ENCODE data around the gene APBA1.

APBA1 gene

DNA sequence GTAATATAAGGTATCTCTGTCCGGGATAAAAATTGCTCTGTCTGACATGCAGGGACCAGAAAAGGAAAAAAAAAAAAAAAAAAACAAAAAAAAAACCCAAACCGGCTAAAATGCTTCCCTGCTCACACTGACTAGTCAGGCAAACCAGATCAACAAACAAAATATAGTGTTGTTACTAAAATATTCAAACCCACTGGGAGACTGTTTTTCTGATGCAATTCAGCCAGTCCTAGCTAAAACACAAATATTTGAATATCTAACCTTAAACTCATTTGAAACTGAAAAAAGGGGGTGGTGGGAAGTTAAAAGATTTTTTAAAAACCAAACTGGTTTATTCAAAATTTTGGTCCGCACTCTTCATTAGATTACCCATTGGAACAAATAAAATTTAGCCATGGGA lies 61.0 kb downstream of the APBA1 start:
- TF ChIP-seq FOXP2 (optimal IDR thresholded peaks at IDR 0.05; ENCODE audit: borderline replicate concordance, extremely low read depth, extremely low read length, insufficient read depth) (no peak), REST (IDR thresholded peaks at IDR 0.05; ENCODE audit: insufficient read depth in 1 of 2, low read depth in 2 of 2, low read length in 2 of 2) (no peak)

GRCh38 chr9:69609156-69609555 lies 63.0 kb downstream of the APBA1 start:
- no peak for TF ChIP-seq TAF1 (IDR thresholded peaks at IDR 0.05; ENCODE audit: borderline replicate concordance, insufficient read depth, low read length)
- TF ChIP-seq POLR2AphosphoS5 (IDR thresholded peaks at IDR 0.05; ENCODE audit: low read depth, low read length) = no peak
- no peak for TF ChIP-seq SIN3A (IDR thresholded peaks at IDR 0.05; ENCODE audit: borderline replicate concordance, insufficient read depth, low read length)
- no peak for TF ChIP-seq REST (IDR thresholded peaks at IDR 0.05; ENCODE audit: insufficient read depth in 1 of 2, low read depth in 2 of 2, low read length in 2 of 2)
- no peak for TF ChIP-seq FOXP2 (optimal IDR thresholded peaks at IDR 0.05; ENCODE audit: borderline replicate concordance, extremely low read depth, extremely low read length, insufficient read depth)

GRCh38 chr9:69606089-69606488 lies 66.1 kb downstream of the APBA1 start:
- TF ChIP-seq SIN3A (IDR thresholded peaks at IDR 0.05; ENCODE audit: borderline replicate concordance, insufficient read depth, low read length) = no peak
- TF ChIP-seq REST (IDR thresholded peaks at IDR 0.05; ENCODE audit: insufficient read depth in 1 of 2, low read depth in 2 of 2, low read length in 2 of 2) = no peak
- TF ChIP-seq FOXP2 (optimal IDR thresholded peaks at IDR 0.05; ENCODE audit: borderline replicate concordance, extremely low read depth, extremely low read length, insufficient read depth) = no peak
- TF ChIP-seq TAF1 (IDR thresholded peaks at IDR 0.05; ENCODE audit: borderline replicate concordance, insufficient read depth, low read length) = no peak
- TF ChIP-seq POLR2AphosphoS5 (IDR thresholded peaks at IDR 0.05; ENCODE audit: low read depth, low read length) = no peak

DNA sequence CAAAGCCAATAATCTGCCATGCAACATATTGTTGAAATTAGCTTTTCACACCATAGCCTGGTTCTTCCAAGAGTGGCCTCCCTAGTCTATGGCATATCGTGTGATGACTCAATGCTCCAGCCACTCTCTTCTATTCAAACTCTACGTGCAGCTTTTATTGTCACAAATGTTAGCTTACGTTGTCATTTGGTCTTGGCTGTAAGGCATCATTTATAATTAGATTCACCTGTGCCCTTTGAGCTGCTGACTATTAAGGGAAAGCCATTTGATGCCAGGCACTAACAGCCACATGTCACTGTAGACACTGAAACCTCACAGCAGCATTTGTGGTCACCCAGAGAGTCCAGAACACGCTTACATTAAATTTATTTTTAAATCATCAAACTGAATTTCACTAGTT lies 66.8 kb downstream of the APBA1 start:
- TF ChIP-seq FOXP2 (optimal IDR thresholded peaks at IDR 0.05; ENCODE audit: borderline replicate concordance, extremely low read depth, extremely low read length, insufficient read depth) (no peak), REST (IDR thresholded peaks at IDR 0.05; ENCODE audit: insufficient read depth in 1 of 2, low read depth in 2 of 2, low read length in 2 of 2) (no peak), POLR2AphosphoS5 (IDR thresholded peaks at IDR 0.05; ENCODE audit: low read depth, low read length) (no peak), TAF1 (IDR thresholded peaks at IDR 0.05; ENCODE audit: borderline replicate concordance, insufficient read depth, low read length) (no peak), SIN3A (IDR thresholded peaks at IDR 0.05; ENCODE audit: borderline replicate concordance, insufficient read depth, low read length) (no peak)

DNA sequence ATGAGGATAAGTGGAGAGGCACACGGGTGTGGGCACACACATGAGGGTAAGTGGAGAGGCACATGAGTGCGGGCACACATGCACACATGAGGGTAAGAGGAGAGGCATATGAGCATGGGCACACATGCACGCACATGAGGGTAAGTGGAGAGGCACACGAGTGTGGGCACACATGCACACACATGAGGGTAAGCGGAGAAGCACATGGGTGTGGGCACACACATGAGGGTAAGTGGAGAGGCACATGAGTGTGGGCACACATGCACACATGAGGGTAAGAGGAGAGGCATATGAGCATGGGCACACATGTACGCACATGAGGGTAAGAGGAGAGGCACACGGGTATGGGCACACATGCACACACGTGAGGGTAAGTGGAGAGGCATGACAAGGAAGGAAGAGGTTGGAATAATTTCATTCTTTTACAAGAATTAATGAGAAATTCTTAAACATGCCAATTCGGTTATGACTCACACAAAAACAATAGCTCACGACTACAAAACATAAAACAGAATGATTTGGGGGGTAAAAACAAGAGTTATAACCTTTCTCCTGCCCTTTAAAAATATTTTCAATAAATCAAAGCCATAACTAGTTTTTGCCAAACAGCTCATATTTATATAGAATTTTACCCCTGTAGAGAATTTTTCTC lies 67.5 kb downstream of the APBA1 start:
- TF ChIP-seq REST (IDR thresholded peaks at IDR 0.05; ENCODE audit: insufficient read depth in 1 of 2, low read depth in 2 of 2, low read length in 2 of 2) (no peak), FOXP2 (optimal IDR thresholded peaks at IDR 0.05; ENCODE audit: borderline replicate concordance, extremely low read depth, extremely low read length, insufficient read depth) (no peak), TAF1 (IDR thresholded peaks at IDR 0.05; ENCODE audit: borderline replicate concordance, insufficient read depth, low read length) (no peak), SIN3A (IDR thresholded peaks at IDR 0.05; ENCODE audit: borderline replicate concordance, insufficient read depth, low read length) (no peak), POLR2AphosphoS5 (IDR thresholded peaks at IDR 0.05; ENCODE audit: low read depth, low read length) (no peak)

All from PFSK-1 (cell line).